Ovary (tissue), 3 donors: ENCODE results near the gene BRICD5.

Experiments
- CTCF ChIP-seq, 3 donors: fragments of 450-650 bp in 2 of 3; fragments of 200-600 bp in 1 of 3; IDR thresholded peaks; one replicate each; pipeline versions ENCODE4 v1.5.1 to v1.8.0; 2016 to 2022; ENCODE audit warnings: antibody characterized with exemption in 3 of 3, mild to moderate bottlenecking in 1 of 3
- EP300 ChIP-seq: sonication (generic); formaldehyde crosslinking; IDR thresholded peaks from one replicate; pipeline ENCODE4 v1.6.1; 2017; ENCODE audit warnings: antibody characterized with exemption
- donor health status: DM: no; HTN: no; CAD: no.

GRCh38 chr16:2162676-2163118 lies 48.0 kb downstream of the BRICD5 start:
- TF ChIP-seq CTCF (IDR thresholded peaks at IDR 0.05) (no peak), EP300 (no peak)
